Activated naive CD8-positive, alpha-beta T cell (primary cell): Measurements from ENCODE around the gene ECHDC1.

ENCODE experiments used
- H3K27ac Mint-ChIP-seq: one replicate; pipeline ENCODE4 v1.8.0; 2021; ENCODE audit warnings: mixed read lengths
- H3K27me3 Mint-ChIP-seq: one replicate; pipeline ENCODE4 v1.8.0; 2021; ENCODE audit warnings: mixed read lengths
- H3K36me3 Mint-ChIP-seq: one replicate; pipeline ENCODE4 v1.8.0; 2021; ENCODE audit warnings: mixed read lengths
- H3K4me1 Mint-ChIP-seq: one replicate; pipeline ENCODE4 v1.8.0; 2021; ENCODE audit warnings: low read depth, mixed read lengths
- H3K4me3 Mint-ChIP-seq: one replicate; pipeline ENCODE4 v1.8.0; 2021; ENCODE audit warnings: mild to moderate bottlenecking, mixed read lengths
- H3K9me3 Mint-ChIP-seq: one replicate; pipeline ENCODE4 v1.8.0; 2021; ENCODE audit warnings: low read depth, mixed read lengths

ECHDC1 gene

GRCh38 chr6:127243501-127243900, 99.9 kb downstream of the ECHDC1 start:
- Mint-ChIP-seq H3K27ac (no peak overlapping the region), H3K9me3 (no peaks in the 10 kb centered on the region), H3K4me1 (no peaks in the 10 kb centered on the region), H3K27me3 (peaks cover 12% of the 10 kb centered on the region), H3K4me3 (no peak overlapping the region), H3K36me3 (no peaks in the 10 kb centered on the region)
